KOPT-K1 (cell line): ENCODE results near the gene CLCN7.

ENCODE experiments used
- H3K27ac ChIP-seq: fragments of 200-600 bp; sonication (generic); 2 replicates; pipeline ENCODE4 v1.5.1; 2016; ENCODE audit warnings: antibody characterized with exemption, mild to moderate bottlenecking, low read depth, low read length; ENCODE audit not compliant: poor library complexity, severe bottlenecking
- H3K36me3 ChIP-seq: fragments of 200-600 bp; sonication (generic); 2 replicates; pipeline ENCODE4 v1.5.1; 2017; ENCODE audit warnings: antibody characterized with exemption, mild to moderate bottlenecking, low read length, moderate library complexity; ENCODE audit not compliant: insufficient read depth
- H3K9me3 ChIP-seq: fragments of 200-600 bp; sonication (generic); 2 replicates; pipeline ENCODE4 v1.5.1; 2017; ENCODE audit warnings: antibody characterized with exemption, low read length, mild to moderate bottlenecking; ENCODE audit not compliant: insufficient read depth, poor library complexity, severe bottlenecking

The CLCN7 gene

GRCh38 chr16:1465567-1465915 lies 9.3 kb downstream of the CLCN7 start:
- no peak overlapping the region for H3K27ac ChIP-seq
- H3K36me3 ChIP-seq, result peaks cover 11% of the 10 kb centered on the region
- H3K9me3 ChIP-seq, result no peaks in the 10 kb centered on the region

DNA sequence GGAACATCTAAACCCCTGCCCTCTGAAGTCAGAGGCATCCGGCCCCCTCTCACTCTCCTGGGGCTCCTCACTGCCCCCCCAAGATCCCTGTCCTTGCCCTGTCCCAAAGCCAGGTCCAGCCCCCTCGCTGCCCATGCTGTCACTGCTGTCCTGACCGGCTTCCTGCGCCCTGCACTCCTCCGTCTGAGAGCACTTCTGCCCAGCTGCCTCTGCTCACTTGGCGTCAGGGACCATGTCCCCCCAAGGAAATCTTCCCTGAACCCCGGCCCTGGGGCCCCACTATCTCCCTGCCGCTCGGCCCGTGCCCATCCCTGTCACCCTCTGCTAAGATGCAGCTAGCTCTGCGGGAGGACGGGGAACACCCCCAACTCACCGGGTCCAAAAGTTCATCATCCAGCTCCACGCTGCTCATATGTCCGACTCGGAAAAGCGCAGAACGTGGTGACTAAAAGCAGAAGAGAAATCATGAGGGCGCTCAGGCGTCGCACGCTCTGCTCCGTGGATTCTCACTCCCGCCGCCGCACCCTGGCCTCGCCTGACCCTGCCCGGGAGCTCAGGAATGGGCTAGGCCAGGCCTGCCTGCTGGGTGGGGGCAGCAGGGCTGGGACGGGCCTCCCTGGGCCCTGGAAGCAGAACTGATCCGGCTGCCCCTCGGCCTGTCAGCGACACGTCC lies 9.8 kb downstream of the CLCN7 start:
- Histone ChIP-seq H3K9me3 (no peaks in the 10 kb centered on the region), H3K36me3 (peaks cover 17% of the 10 kb centered on the region), H3K27ac (no peak overlapping the region)

- no peaks in the 10 kb centered on the region for H3K9me3 ChIP-seq
- H3K36me3 ChIP-seq, result peaks cover 19% of the 10 kb centered on the region
- no peak overlapping the region for H3K27ac ChIP-seq
These were observed 10.5 kb downstream of the CLCN7 start for GRCh38 chr16:1464196-1464893.

DNA sequence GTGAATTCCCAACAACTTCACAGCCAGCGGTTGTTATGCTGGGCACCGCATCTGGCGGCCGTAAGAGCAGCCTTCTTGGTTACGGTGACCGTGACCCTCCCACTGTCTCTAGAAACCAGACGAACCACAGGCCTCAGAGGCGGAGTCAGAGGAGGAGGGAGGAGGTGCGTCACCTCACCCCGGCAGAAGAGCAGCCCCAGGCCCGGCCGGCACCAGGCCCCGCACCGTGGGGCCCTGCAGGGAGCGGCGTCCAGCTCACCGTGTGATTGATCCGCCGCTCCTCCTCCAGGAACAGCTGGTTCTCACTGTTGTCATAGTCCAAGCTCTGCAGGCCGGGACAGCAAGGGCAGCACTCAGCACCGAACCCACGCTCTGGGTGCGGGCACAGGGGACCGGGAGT lies 13.7 kb downstream of the CLCN7 start:
- no peak overlapping the region for H3K27ac ChIP-seq
- peaks cover 27% of the 10 kb centered on the region for H3K36me3 ChIP-seq
- no peaks in the 10 kb centered on the region for H3K9me3 ChIP-seq

GRCh38 chr16:1460602-1461138 lies 14.2 kb downstream of the CLCN7 start:
- no peaks in the 10 kb centered on the region for H3K9me3 ChIP-seq
- peaks cover 31% of the 10 kb centered on the region for H3K36me3 ChIP-seq
- H3K27ac ChIP-seq, result no peak overlapping the region

- H3K9me3 ChIP-seq, result no peaks in the 10 kb centered on the region
- H3K27ac ChIP-seq, result no peak overlapping the region
These were observed 14.9 kb downstream of the CLCN7 start for GRCh38 chr16:1459967-1460366.

GRCh38 chr16:1458977-1459341 lies 15.9 kb downstream of the CLCN7 start:
- H3K36me3 ChIP-seq, result peaks cover 48% of the 10 kb centered on the region

More at GRCh38 chr16:1459967-1460366, 14.9 kb downstream of the CLCN7 start:
- H3K36me3 ChIP-seq, result peaks cover 38% of the 10 kb centered on the region

DNA sequence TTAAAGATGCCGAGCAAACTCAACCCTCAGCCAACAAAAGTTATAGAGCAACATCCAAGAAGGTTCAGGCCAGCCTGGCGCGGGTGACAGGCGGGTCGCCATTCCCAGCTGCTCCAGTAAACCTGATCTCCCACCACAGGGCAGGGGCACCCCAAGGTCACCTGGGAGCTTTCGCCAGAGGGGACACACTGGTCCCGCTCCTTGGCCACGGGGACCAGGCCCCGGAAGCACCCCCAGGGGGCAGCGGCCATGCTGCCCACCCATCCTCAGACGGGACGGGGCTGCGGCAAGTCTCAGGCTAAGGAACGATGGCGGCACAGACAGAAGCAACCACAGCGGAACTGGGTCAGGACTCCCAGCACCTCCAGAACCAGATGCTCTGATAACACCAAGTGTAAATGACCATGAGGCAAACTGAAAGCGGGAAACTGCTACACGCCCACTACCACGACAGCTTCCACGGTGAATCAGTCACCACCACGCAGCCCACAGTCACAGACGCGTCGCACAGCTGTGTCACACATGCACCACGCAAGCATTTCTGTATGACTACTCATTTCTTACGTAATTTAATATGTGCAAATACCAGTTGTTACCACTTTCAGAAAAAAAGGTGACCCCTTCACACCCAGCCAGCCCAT lies 16.4 kb downstream of the CLCN7 start:
- peaks cover 53% of the 10 kb centered on the region for H3K36me3 ChIP-seq
- H3K27ac ChIP-seq, result no peak overlapping the region
- no peaks in the 10 kb centered on the region for H3K9me3 ChIP-seq

More at GRCh38 chr16:1458977-1459341, 15.9 kb downstream of the CLCN7 start:
- no peak overlapping the region for H3K27ac ChIP-seq
- H3K9me3 ChIP-seq, result no peaks in the 10 kb centered on the region

DNA sequence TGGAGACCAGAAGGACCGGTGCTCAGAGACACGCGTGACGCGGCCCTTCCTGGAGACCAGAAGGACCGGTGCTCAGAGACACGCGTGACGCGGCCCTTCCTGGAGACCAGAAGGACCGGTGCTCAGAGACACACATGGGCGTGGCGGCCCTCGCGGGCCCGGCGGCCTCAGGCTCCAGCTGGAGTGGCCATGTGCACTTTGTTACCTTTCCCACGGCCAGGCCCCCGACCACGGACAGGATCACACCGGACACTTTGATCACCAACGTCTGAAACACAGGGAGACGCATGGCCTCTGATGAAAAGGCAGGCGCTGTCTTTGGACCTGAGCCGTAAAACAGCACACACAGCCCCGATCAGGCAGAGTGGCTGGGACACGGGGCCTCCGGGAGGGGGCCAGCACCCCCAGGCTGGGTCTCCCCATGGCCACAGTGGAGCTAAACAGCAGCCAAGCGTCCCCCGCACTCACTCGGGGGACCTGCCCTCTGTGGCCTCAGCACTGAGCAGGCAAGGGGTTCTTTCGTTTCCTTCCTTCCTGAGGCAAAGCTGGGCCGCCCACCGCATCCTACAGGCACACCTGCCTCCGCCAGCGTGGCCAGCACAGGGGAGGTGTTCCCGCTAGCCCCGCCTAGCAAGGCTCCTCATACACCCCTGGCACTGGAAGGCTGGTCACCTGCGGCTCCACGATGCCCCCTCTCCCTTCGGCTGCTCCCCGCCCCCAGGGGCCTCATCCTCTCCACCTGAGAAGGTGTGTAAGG lies 17.2 kb downstream of the CLCN7 start:
- peaks cover 59% of the 10 kb centered on the region for H3K36me3 ChIP-seq
- no peak overlapping the region for H3K27ac ChIP-seq

GRCh38 chr16:1456951-1457350 lies 17.9 kb downstream of the CLCN7 start:
- Histone ChIP-seq H3K9me3 (no peaks in the 10 kb centered on the region), H3K27ac (no peak overlapping the region), H3K36me3 (peaks cover 65% of the 10 kb centered on the region)

More for the DNA sequence above, 17.2 kb downstream of the CLCN7 start:
- H3K9me3 ChIP-seq, result no peaks in the 10 kb centered on the region

DNA sequence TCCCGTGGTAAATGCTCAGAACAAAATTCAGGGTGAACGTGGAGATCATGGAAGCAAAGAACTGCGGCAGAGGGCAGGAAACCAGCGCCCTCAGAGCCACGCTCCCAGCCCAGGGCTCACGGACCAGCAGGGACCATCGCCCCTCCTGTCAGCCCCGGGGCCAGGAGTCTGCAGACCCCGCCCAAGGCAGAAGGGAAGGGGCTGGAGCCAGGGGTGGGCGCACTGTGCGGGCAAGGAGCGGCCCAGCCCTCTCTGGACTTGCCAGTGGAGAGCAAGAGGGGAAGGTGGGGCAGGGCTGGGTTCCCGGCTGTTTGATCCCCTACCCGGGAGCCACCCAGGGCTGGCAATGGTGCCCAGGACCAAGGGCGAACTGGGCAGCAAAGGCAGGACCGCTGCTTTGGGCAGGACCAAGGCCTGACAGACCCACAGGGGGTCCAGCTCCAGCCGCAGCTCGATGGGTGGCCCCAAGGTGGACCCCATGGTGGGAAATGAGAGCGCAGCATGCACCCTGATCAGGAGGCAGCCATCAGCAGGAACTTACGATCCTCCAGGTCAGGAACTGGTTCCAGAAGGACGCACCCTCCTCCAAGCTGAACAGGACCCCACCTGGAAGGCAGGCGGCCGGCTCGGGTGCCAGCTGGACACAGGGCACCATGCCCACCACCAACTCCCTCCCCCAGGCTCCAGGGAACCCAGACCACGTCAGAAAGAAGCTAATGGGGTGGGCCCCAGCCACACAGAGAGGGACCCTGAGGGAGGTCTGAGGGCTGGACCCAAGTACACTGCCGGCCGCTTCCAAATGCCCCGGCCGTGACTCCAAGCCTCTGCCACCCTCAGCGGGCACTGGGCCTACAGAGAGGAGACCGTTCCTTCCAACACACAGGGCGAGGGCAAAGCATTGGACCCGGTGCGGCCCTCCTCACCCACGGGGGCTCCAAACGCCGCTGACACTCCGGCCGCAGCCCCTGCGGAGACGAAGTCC lies 19.3 kb downstream of the CLCN7 start:
- Histone ChIP-seq H3K27ac (no peak overlapping the region), H3K36me3 (peaks cover 59% of the 10 kb centered on the region), H3K9me3 (no peaks in the 10 kb centered on the region)

GRCh38 chr16:1454561-1454960 lies 20.3 kb downstream of the CLCN7 start:
- peaks cover 53% of the 10 kb centered on the region; the same call in 1 of the 2 replicates for H3K36me3 ChIP-seq
- no peaks in the 10 kb centered on the region for H3K9me3 ChIP-seq
- H3K27ac ChIP-seq, result no peak overlapping the region

DNA sequence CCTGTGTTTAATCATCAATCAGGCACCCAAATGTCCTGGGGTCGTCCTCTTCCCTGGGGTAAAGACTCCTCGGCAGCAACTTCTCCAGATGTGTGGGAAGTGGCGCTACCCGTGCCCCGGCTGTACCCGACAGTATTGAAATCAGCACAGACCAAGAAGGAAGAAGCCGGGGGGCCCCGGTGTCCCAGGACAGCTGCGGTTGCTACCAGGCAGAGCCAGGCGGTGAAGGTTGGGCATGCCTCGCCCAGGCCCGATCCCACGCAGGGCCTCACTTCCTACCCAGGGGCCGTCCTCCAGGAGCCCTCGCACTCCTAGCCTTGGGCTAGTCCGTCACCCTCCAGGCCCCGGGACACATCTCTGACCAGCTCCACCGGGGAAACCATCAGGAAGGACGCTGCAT lies 21.5 kb downstream of the CLCN7 start:
- H3K36me3 ChIP-seq, result peaks cover 47% of the 10 kb centered on the region; the same call in 1 of the 2 replicates
- no peaks in the 10 kb centered on the region for H3K9me3 ChIP-seq
- H3K27ac ChIP-seq, result no peak overlapping the region

GRCh38 chr16:1452530-1452929 lies 22.3 kb downstream of the CLCN7 start:
- Histone ChIP-seq H3K9me3 (no peaks in the 10 kb centered on the region), H3K27ac (no peak overlapping the region), H3K36me3 (peaks cover 55% of the 10 kb centered on the region; the same call in 1 of the 2 replicates)
